ENCODE measurements around the gene SLC2A6.

GRCh38 chr9:133502112-133502511 lies 23.2 kb upstream of the SLC2A6 start:
- TF ChIP-seq CTCF (IDR thresholded peaks at IDR 0.05) (no peak), YY1 (IDR thresholded peaks at IDR 0.05; ENCODE audit: low read depth) (no peak), PBX3 (IDR thresholded peaks at IDR 0.05) (no peak), RAD21 (IDR thresholded peaks at IDR 0.05; ENCODE audit: low read length) (no peak), POLR2AphosphoS5 (IDR thresholded peaks at IDR 0.05; ENCODE audit: low read depth, low read length) (no peak), TAF1 (IDR thresholded peaks at IDR 0.05; ENCODE audit: borderline replicate concordance, low read depth, low read length) (no peak), GABPA (IDR thresholded peaks at IDR 0.05; ENCODE audit: low read depth) (no peak)

All from SK-N-SH (cell line).